SU-DHL-6 (cell line): ENCODE data around the gene GPR152.

Experiments used
- CTCF ChIP-seq: fragments of 200-600 bp; sonication (generic); IDR thresholded peaks from one replicate; pipeline ENCODE4 v1.5.1; 2017; ENCODE audit warnings: antibody characterized with exemption, mild to moderate bottlenecking, low read length, moderate library complexity; ENCODE audit not compliant: insufficient read depth, poor library complexity, severe bottlenecking
- EZH2phosphoT487 ChIP-seq: fragments of 200-600 bp; sonication (generic), shearing (Covaris generic); conservative IDR thresholded peaks from 2 replicates; pipeline ENCODE4 v1.6.1; 2018; ENCODE audit warnings: mild to moderate bottlenecking, antibody characterized with exemption, low read length, moderate library complexity, mixed read lengths

- TF ChIP-seq CTCF (no peak), EZH2phosphoT487 (no peak)
Measured at GRCh38 chr11:67463680-67464410, 11.3 kb upstream of the GPR152 start.
